Subcutaneous adipose tissue (tissue), 4 donors: ENCODE measurements around the gene PIK3R5. TPM values are rescaled to one million over a fixed set of nuclear protein-coding genes. Genes with fewer than 3 reads are reported as not detected.

Experiments
- CTCF ChIP-seq: fragments of 450-650 bp; IDR thresholded peaks from one replicate; pipeline ENCODE4 v1.5.1; 2016; ENCODE audit warnings: low read depth, mild to moderate bottlenecking, control low read depth, antibody characterized with exemption, moderate library complexity
- total RNA-seq, 4 donors: library from RNA; depleted of rRNA; stranded (reverse); fragments of >200 nt; gene quantifications; one replicate each; pipeline ENCODE4 v1.1.0, GENCODE V29; 2016

Gene PIK3R5
- total RNA-seq, 4 donors from 2014 or later = 12.2 to 56.9 (median 25.5) TPM

DNA sequence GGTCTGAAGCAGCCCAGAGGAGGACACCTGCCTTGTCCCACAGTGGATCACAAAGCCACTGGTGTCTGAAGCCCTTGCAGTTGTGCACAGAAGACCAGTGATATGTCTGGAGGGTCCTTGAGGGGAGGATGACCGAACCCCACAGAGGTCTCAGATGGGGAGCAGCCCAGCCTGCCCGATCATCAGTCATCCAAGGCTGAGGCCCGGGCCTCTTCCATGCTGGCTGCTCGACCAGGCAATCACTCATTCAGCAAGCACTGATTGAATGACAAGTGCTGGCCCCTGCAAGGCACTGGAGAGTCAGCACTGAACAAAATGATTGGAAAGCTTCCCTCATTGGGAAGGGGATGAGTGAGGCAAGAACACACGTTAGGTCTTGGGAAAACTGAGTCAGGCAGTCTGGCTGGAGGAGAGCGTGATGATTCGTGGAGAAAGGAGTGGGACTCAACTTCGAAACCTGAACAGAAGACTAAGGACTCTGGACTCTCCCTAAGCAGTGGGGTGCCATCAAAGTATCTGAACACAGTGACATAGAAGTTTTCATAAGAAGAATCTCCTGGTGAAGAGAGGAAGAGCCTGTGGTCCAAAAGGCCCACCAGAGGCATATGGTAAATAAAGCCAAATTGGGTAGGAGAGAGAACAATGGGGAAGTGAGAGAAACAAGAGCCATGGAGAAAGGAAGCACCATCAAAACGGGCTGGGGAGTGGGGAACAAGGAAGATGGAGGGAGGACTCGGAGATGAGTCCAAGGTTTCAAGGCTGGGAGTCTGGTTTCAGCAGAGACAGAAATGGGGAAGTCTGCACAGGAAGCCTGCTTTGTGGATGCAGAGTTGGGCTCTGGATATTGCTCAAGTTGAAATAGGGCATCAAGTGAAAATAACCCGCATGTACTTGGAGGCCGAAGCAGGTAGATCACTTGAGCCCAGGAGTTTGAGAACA, 10.2 kb downstream of the PIK3R5 start:
- TF ChIP-seq CTCF = no peak

DNA sequence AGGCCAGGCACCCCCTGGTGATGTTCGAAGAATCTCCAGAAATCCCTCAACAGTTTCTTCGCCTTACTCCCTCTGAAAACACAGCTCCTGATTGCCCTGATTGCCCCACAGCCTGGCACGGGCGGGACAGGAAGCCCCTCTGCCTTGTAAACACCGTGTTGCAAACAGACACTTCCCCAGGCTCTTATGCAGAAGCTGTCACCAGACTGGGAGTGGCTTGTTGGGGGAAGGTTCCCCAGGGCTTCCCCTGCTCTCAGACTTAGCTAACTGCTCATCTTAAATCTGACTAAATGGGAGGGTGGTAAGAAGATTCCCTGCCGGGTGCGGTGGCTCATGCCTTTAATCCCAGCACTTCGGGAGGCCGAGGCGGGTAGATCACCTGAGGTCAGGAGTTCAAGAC, 11.2 kb downstream of the PIK3R5 start:
- TF ChIP-seq CTCF = no peak

DNA sequence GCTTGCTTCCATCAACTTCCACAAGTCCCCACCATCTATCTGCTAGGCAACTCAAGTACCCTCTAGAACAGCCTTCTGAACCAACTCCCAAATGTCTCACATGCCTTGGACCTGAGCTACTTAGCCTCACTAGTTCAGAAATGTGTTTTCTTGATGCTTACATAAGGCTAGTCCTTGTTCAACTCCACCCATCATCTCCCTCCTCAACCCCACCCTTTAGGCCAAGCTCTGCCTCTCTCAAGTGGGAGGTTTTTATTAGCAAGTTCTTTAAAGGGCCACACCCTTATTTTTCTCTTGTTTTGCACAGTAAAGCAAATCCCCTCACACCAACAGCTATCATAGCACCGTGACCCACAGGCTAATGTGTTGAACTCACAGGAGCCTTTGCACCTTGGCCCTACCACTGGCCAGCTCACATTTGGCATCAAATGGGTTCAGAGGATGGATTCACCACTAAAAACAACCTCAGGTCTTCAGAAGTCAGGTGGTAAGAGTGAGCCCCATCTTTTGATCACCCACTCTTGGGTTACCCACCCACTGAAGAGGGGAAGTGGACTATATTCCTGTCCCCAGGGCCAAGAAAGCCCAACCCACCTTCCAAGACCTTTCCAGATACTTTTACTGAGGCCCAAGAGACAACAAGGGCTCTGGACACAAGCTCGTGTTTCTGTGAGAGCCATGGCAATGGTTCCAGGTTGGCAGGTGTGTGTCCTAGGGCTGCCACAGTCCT, 12.2 kb downstream of the PIK3R5 start:
- TF ChIP-seq CTCF = no peak

DNA sequence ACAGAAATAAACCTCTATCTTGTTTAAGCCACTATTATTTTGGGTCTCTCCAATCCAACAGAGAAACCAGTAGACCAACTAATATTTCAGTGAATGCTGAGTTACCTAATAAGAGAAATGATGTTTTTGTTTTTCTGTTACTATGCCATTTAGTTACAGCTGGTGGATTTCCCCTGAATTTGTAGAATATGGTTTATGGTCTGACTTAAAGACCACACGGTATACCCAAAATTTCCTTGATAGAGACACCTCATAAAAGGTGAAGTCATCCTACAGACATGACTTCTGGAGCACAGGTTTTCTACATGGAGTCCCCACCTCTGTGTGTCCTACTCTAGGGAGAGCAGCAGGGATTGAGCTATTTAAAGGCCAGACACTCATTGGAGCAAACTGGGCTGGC, 13.3 kb downstream of the PIK3R5 start:
- no peak for TF ChIP-seq CTCF

GRCh38 chr17:8951206-8951605, 14.3 kb downstream of the PIK3R5 start:
- no peak for TF ChIP-seq CTCF

DNA sequence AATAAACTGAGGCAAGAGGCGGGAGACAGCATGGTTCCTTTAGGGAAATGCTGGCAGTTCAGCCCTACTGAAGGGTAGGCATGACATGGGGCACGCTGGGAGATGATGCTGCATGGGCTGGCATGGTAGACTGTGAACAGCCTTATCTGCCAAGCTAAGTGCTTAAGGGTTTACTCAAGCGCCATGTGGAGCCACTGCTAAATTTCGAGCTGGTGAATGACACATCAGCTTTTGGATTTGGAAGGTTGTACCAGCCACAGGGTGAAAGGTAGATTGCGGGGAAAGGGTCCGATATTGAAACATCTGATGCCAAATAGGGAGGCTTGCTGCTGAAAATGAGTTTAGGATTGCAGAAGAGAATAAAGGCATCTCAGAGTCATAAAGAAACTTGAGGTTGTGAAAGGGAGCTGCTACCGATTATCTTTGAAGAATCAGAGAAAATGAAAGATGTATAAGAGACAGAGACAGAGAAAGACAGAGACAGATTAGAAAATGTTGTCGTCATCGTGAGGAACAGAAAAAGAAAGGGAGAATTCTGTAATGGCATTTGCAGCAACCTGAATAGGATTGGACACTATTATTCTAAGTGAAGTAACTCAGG, 16.3 kb downstream of the PIK3R5 start:
- TF ChIP-seq CTCF = no peak

GRCh38 chr17:8948462-8948861, 17.0 kb downstream of the PIK3R5 start:
- TF ChIP-seq CTCF = no peak
